ENCODE measurements around the gene ABCA7.

The ABCA7 gene

DNA sequence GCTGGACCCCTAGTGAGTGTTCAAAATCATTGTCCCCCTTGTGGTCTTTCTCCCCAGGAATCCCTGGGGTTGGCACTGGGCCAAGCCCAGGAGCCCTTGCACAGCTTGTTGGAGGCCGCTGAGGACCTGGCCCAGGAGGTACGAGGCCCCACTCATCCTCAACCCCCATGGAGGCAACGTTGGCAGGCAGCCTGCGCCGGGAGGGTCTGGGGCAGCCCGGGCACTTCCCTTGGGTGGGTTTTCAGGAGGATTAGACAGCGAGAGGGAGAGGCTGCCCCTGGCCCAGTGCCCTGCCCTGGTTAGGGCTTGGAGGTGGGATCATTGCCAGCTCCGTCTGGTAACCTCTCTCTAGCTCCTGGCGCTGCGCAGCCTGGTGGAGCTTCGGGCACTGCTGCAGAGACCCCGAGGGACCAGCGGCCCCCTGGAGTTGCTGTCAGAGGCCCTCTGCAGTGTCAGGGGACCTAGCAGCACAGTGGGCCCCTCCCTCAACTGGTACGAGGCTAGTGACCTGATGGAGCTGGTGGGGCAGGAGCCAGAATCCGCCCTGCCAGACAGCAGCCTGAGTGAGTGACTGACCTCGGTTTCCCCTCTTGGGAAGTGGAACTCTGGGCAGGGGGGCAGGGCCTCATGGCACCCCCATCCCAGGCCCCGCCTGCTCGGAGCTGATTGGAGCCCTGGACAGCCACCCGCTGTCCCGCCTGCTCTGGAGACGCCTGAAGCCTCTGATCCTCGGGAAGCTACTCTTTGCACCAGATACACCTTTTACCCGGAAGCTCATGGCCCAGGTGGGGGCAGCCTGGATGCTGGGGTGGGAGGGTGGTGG is 3.0 kb downstream of the ABCA7 start:
- H3K9me3 ChIP-seq (ENCODE audit: control insufficient read depth, low read length): no peaks in the 10 kb centered on the region
- H3K4me3 ChIP-seq (ENCODE audit: extremely low read depth, insufficient read depth, low read length, poor library complexity, severe bottlenecking): no peak overlapping the region
- H3K27ac ChIP-seq (ENCODE audit: low read depth, low read length, severe bottlenecking): no peak overlapping the region
- WGBS, 2 experiments (ENCODE audit: insufficient coverage in 2 of 2): 87% methylated on average over 13 to 18 of the region's 23 CpGs
- H3K4me1 ChIP-seq (ENCODE audit: control insufficient read depth, insufficient read depth, low read length, poor library complexity, severe bottlenecking): peaks cover 7% of the 10 kb centered on the region
- peaks cover 10% of the 10 kb centered on the region for H3K36me3 ChIP-seq (ENCODE audit: control insufficient read depth, insufficient read depth, low read length)

DNA sequence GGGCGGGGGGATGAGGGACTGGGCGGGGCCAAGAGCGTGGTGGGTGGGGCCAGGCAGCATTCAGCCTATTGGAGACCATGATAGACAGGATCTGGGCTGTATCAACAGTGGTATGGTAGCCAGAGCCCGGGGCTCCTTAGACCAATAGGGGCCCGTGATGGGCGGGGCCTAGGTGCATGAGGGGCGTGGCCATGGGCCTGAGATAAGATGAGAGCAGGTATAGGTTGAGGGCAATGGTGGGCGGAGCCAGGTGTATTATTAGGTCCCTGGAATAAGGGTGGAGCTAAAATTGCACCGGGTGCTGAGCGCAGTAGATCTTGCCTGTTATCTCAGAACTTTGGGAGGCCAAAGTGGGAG is 5.3 kb downstream of the ABCA7 start:
- no peak overlapping the region for H3K27ac ChIP-seq (ENCODE audit: low read depth, low read length, severe bottlenecking)
- no peak overlapping the region for H3K4me3 ChIP-seq (ENCODE audit: extremely low read depth, insufficient read depth, low read length, poor library complexity, severe bottlenecking)
- H3K9me3 ChIP-seq (ENCODE audit: control insufficient read depth, low read length): no peaks in the 10 kb centered on the region
- no peaks in the 10 kb centered on the region for H3K36me3 ChIP-seq (ENCODE audit: control insufficient read depth, insufficient read depth, low read length)
- 59 to 72% methylated on average over 6 to 9 of the region's 10 CpGs for WGBS, 2 experiments (ENCODE audit: insufficient coverage in 2 of 2)
- H3K4me1 ChIP-seq (ENCODE audit: control insufficient read depth, insufficient read depth, low read length, poor library complexity, severe bottlenecking): peaks cover 7% of the 10 kb centered on the region

DNA sequence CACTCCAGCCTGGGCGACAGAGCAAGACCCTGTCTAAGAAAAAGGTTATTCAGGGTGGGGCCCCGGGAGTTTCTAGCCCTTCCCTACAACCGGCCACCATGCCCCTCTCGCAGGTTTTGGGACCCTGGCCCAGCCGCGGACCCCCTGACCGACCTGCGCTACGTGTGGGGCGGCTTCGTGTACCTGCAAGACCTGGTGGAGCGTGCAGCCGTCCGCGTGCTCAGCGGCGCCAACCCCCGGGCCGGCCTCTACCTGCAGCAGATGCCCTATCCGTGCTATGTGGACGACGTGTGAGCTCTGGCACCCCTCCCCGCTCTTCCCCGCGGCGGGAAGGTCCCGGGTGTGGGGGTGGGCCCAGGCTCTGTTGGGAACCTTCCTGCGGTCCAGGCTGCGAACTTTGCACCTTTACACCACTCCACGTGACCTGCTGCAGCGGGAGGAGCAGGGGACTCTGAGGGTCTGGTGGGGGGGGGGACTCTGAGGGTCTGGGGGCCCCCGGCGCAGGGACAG is 6.3 kb downstream of the ABCA7 start:
- H3K27ac ChIP-seq (ENCODE audit: low read depth, low read length, severe bottlenecking): no peak overlapping the region
- H3K4me3 ChIP-seq (ENCODE audit: extremely low read depth, insufficient read depth, low read length, poor library complexity, severe bottlenecking): no peak overlapping the region
- WGBS, 2 experiments (ENCODE audit: insufficient coverage in 2 of 2): 95 to 96% methylated on average over 30 to 31 of the region's 33 CpGs
- no peaks in the 10 kb centered on the region for H3K36me3 ChIP-seq (ENCODE audit: control insufficient read depth, insufficient read depth, low read length)
- peaks cover 3% of the 10 kb centered on the region for H3K4me1 ChIP-seq (ENCODE audit: control insufficient read depth, insufficient read depth, low read length, poor library complexity, severe bottlenecking)
- no peaks in the 10 kb centered on the region for H3K9me3 ChIP-seq (ENCODE audit: control insufficient read depth, low read length)

DNA sequence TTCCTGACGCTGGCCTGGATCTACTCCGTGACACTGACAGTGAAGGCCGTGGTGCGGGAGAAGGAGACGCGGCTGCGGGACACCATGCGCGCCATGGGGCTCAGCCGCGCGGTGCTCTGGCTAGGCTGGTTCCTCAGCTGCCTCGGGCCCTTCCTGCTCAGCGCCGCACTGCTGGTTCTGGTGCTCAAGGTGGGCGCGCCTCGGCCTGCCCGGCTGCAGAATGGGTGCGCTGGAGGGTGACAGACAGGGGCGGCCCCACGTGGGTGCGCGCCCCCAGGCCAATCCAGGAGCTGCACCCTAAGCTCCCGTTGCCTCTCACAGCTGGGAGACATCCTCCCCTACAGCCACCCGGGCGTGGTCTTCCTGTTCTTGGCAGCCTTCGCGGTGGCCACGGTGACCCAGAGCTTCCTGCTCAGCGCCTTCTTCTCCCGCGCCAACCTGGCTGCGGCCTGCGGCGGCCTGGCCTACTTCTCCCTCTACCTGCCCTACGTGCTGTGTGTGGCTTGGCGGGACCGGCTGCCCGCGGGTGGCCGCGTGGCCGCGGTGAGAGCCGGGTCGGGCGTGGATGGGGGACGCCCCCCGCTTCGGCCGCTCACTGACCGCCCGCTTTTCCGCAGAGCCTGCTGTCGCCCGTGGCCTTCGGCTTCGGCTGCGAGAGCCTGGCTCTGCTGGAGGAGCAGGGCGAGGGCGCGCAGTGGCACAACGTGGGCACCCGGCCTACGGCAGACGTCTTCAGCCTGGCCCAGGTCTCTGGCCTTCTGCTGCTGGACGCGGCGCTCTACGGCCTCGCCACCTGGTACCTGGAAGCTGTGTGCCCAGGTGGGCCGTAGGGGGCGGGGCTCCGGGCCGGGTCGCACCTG is 7.2 kb downstream of the ABCA7 start:
- Histone ChIP-seq H3K27ac (ENCODE audit: low read depth, low read length, severe bottlenecking) (no peak overlapping the region), H3K4me1 (ENCODE audit: control insufficient read depth, insufficient read depth, low read length, poor library complexity, severe bottlenecking) (no peaks in the 10 kb centered on the region), H3K9me3 (ENCODE audit: control insufficient read depth, low read length) (no peaks in the 10 kb centered on the region), H3K36me3 (ENCODE audit: control insufficient read depth, insufficient read depth, low read length) (no peaks in the 10 kb centered on the region), H3K4me3 (ENCODE audit: extremely low read depth, insufficient read depth, low read length, poor library complexity, severe bottlenecking) (no peak overlapping the region)
- 96% methylated on average over 69 to 76 of the region's 77 CpGs for WGBS, 2 experiments (ENCODE audit: insufficient coverage in 2 of 2)

DNA sequence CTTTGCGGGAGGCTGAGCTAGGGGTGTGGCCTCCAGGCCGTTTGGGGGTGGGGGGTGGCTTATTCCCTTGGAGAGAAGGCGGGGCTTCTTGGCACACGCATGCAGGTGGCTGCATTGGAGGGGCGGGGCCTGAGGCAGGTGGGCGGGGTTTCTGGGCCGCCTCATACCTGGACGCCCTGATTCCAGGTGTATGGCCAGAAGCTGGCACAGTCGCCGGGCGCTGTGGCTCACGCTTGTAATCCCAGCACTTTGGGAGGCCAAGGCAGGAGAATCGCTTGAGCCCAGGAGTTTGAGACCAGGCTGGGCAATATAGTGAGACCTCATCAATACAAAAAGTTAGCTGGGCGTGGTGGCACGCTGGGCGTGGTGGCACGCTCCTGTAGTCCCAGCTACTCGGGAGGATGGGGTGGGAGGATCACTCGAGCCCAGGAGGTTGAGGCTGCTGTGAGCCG is 7.8 kb downstream of the ABCA7 start:
- H3K4me1 ChIP-seq (ENCODE audit: control insufficient read depth, insufficient read depth, low read length, poor library complexity, severe bottlenecking): no peaks in the 10 kb centered on the region
- no peaks in the 10 kb centered on the region for H3K9me3 ChIP-seq (ENCODE audit: control insufficient read depth, low read length)
- WGBS, 2 experiments (ENCODE audit: insufficient coverage in 2 of 2): 87 to 92% methylated on average over 17 to 20 of the region's 20 CpGs
- H3K36me3 ChIP-seq (ENCODE audit: control insufficient read depth, insufficient read depth, low read length): no peaks in the 10 kb centered on the region
- no peak overlapping the region for H3K27ac ChIP-seq (ENCODE audit: low read depth, low read length, severe bottlenecking)
- no peak overlapping the region for H3K4me3 ChIP-seq (ENCODE audit: extremely low read depth, insufficient read depth, low read length, poor library complexity, severe bottlenecking)

DNA sequence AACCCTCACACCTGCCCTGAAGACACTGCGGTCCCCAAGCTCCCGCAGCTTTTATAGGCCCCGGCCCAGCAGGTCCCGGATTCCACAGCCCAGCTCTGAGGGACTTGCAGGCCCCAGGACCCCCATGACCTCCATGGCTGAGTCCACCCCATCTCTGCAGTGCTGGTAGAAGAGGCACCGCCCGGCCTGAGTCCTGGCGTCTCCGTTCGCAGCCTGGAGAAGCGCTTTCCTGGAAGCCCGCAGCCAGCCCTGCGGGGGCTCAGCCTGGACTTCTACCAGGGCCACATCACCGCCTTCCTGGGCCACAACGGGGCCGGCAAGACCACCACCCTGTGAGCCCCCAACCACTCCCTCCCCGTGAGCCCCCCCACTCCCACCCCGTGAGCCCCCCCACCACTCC is 9.2 kb downstream of the ABCA7 start:
- H3K9me3 ChIP-seq (ENCODE audit: control insufficient read depth, low read length): no peaks in the 10 kb centered on the region
- no peaks in the 10 kb centered on the region for H3K4me1 ChIP-seq (ENCODE audit: control insufficient read depth, insufficient read depth, low read length, poor library complexity, severe bottlenecking)
- no peak overlapping the region for H3K27ac ChIP-seq (ENCODE audit: low read depth, low read length, severe bottlenecking)
- 94 to 95% methylated on average over 4 to 13 of the region's 17 CpGs for whole genome bisulfite sequencing, 2 experiments (ENCODE audit: insufficient coverage in 2 of 2)
- H3K4me3 ChIP-seq (ENCODE audit: extremely low read depth, insufficient read depth, low read length, poor library complexity, severe bottlenecking): no peak overlapping the region
- no peaks in the 10 kb centered on the region for H3K36me3 ChIP-seq (ENCODE audit: control insufficient read depth, insufficient read depth, low read length)

DNA sequence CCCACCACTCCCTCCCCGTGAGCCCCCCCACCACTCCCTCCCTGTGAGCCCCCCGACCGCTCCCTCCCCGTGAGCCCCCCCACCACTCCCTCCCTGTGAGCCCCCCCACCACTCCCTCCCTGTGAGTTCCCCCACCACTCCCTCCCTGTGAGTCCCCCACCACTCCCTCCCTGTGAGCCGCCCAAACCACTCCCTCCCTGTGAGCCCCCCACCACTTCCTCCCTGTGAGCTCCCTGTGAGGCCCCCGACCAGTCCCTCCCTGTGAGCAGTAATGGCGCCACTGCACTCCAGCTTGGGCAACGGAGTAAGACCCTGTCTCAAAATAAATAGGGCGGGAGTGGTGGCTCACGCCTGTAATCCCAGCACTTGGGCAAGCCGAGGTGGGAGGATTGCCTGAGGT is 9.9 kb downstream of the ABCA7 start:
- H3K4me3 ChIP-seq (ENCODE audit: extremely low read depth, insufficient read depth, low read length, poor library complexity, severe bottlenecking): no peak overlapping the region
- H3K4me1 ChIP-seq (ENCODE audit: control insufficient read depth, insufficient read depth, low read length, poor library complexity, severe bottlenecking): no peaks in the 10 kb centered on the region
- H3K36me3 ChIP-seq (ENCODE audit: control insufficient read depth, insufficient read depth, low read length): no peaks in the 10 kb centered on the region
- no peak overlapping the region for H3K27ac ChIP-seq (ENCODE audit: low read depth, low read length, severe bottlenecking)
- 60 to 74% methylated on average over 3 of the region's 11 CpGs for WGBS, 2 experiments (ENCODE audit: insufficient coverage in 2 of 2)
- H3K9me3 ChIP-seq (ENCODE audit: control insufficient read depth, low read length): no peaks in the 10 kb centered on the region

DNA sequence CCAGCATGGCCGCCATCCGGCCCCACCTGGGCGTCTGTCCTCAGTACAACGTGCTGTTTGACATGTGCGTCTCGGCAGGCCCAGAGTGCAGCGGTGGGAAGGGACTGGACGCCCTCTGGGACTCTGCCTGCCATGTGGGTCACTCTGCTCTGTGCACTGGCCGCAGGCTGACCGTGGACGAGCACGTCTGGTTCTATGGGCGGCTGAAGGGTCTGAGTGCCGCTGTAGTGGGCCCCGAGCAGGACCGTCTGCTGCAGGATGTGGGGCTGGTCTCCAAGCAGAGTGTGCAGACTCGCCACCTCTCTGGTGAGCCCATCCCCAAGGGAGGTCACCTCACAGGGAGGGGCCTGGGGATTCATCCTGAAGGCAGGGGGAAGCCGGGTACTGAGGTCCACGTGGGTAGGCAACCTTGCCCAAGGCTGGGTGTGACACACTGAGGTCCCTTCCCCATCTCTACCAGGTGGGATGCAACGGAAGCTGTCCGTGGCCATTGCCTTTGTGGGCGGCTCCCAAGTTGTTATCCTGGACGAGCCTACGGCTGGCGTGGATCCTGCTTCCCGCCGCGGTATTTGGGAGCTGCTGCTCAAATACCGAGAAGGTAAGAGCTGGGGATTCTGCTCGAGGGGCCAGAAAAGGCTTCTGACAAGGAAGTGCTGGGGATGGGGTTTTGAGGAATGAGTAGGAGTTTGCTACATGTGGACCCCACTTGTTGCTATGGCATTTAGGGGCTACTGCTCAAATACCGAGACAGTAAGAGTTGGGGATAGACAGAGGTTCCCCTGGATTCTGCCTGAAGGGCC is 11.3 kb downstream of the ABCA7 start:
- Histone ChIP-seq H3K27ac (ENCODE audit: low read depth, low read length, severe bottlenecking) (no peak overlapping the region), H3K36me3 (ENCODE audit: control insufficient read depth, insufficient read depth, low read length) (no peaks in the 10 kb centered on the region), H3K9me3 (ENCODE audit: control insufficient read depth, low read length) (no peaks in the 10 kb centered on the region), H3K4me1 (ENCODE audit: control insufficient read depth, insufficient read depth, low read length, poor library complexity, severe bottlenecking) (no peaks in the 10 kb centered on the region), H3K4me3 (ENCODE audit: extremely low read depth, insufficient read depth, low read length, poor library complexity, severe bottlenecking) (no peak overlapping the region)
- WGBS, 2 experiments (ENCODE audit: insufficient coverage in 2 of 2): 72% methylated on average over 27 to 29 of the region's 31 CpGs

DNA sequence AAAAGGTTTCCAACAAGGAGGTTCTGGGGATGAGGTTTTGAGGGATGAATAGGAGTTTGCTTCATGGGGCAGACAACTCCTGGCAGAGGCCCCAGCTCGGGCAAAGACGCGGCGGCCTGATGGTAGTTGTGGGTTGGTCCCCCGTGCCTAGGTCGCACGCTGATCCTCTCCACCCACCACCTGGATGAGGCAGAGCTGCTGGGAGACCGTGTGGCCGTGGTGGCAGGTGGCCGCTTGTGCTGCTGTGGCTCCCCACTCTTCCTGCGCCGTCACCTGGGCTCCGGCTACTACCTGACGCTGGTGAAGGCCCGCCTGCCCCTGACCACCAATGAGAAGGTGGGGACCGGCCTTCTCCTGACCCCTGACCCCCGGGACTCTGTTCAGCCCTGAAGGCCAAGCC is 11.9 kb downstream of the ABCA7 start:
- Histone ChIP-seq H3K9me3 (ENCODE audit: control insufficient read depth, low read length) (peaks cover 5% of the 10 kb centered on the region), H3K4me3 (ENCODE audit: extremely low read depth, insufficient read depth, low read length, poor library complexity, severe bottlenecking) (no peak overlapping the region), H3K4me1 (ENCODE audit: control insufficient read depth, insufficient read depth, low read length, poor library complexity, severe bottlenecking) (no peaks in the 10 kb centered on the region), H3K27ac (ENCODE audit: low read depth, low read length, severe bottlenecking) (no peak overlapping the region), H3K36me3 (ENCODE audit: control insufficient read depth, insufficient read depth, low read length) (no peaks in the 10 kb centered on the region)
- 79% methylated on average over 10 to 17 of the region's 17 CpGs for WGBS, 2 experiments (ENCODE audit: insufficient coverage in 2 of 2)

DNA sequence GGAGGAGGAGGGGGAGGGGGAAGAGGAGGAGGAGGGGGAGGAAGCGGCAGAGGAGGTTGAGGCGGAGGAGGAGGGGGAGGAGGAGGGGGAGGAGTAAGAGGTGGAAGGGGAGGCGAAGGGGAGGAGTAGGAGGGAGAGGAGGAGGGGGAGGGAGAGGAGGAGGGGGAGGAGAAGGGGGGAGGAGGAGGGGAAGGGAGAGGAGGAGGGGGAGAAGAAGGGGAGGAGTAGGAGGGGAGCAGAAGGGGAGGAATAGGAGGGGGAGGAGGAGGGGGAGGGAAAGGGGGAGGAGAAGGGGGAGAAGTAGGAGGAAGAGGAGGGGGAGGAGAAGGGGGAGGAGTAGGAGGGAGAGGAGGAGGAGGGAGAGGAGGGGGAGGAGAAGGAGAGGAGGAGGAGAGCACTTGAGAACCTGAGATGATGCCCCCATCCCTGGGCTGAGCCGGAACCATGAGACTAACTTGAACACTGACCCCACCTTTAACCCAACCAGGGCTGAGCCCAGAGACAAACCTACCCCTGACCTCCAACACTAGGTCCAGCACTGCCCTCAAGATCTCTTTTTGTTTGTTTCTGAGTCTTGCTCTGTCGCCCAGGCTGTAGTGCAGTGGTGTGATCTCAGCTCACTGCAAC is 12.6 kb downstream of the ABCA7 start:
- 83 to 93% methylated on average over 2 of the region's 5 CpGs for WGBS, 2 experiments (ENCODE audit: insufficient coverage in 2 of 2)
- Histone ChIP-seq H3K4me3 (ENCODE audit: extremely low read depth, insufficient read depth, low read length, poor library complexity, severe bottlenecking) (no peak overlapping the region), H3K9me3 (ENCODE audit: control insufficient read depth, low read length) (peaks cover 11% of the 10 kb centered on the region), H3K4me1 (ENCODE audit: control insufficient read depth, insufficient read depth, low read length, poor library complexity, severe bottlenecking) (no peaks in the 10 kb centered on the region), H3K27ac (ENCODE audit: low read depth, low read length, severe bottlenecking) (no peak overlapping the region), H3K36me3 (ENCODE audit: control insufficient read depth, insufficient read depth, low read length) (no peaks in the 10 kb centered on the region)
